GM12878 (cell line): ENCODE measurements around the gene GABARAPL2. TPM values are rescaled to one million over a fixed set of nuclear protein-coding genes. Genes with fewer than 3 reads are reported as not detected.

ENCODE experiments used
- ATAC-seq: fragments of 200-7000 bp; cut with Tn5 transposase; 3 replicates; pipeline ENCODE4 v1.9.1; 2020; ENCODE audit warnings: mild to moderate bottlenecking, moderate library complexity
- BruUV-seq: library from RNA; stranded (reverse); fragments of 400-500 nt; replicated peaks from 2 replicates; lab custom pipeline; 2021; lab: Mats Ljungman, UMichigan
- CTCF ChIA-PET: fragments of 300-600 bp; sonication (Branson Sonifier 250); formaldehyde crosslinking; extraction: SDS; loops from one replicate; lab custom pipeline; 2021; ENCODE audit warnings: inconsistent platforms; lab: Yijun Ruan, JAX
- POLR2A ChIA-PET: fragments of 350-600 bp; formaldehyde crosslinking; extraction: SDS; loops from one replicate; lab custom pipeline; 2021; ENCODE audit warnings: inconsistent platforms; lab: Charles Lee
- RAD21 ChIA-PET: fragments of 300-600 bp; sonication (Branson Sonifier 250); formaldehyde crosslinking; loops from one replicate; lab custom pipeline; 2023; ENCODE audit warnings: antibody characterized with exemption; ENCODE audit not compliant: unreplicated experiment; lab: Charles Lee
- SMC1A ChIA-PET: fragments of 300-600 bp; sonication (Branson Sonifier 250); formaldehyde crosslinking; loops from one replicate; lab custom pipeline; 2023; ENCODE audit not compliant: unreplicated experiment, uncharacterized antibody; lab: Charles Lee
- DNase-seq: peaks from one replicate; pipeline ENCODE4 v3.0.0-alpha.2; 2011; ENCODE audit warnings: low read depth, low spot score
- FAIRE-seq: peaks from 3 replicates; lab custom pipeline; 2011; peaks lifted over from hg19 to GRCh38; lab: Jason Lieb, UNC
- H2AFZ ChIP-seq: 2 replicates; pipeline ENCODE4 v1.6.0; 2011; ENCODE audit warnings: low read depth, low read length, control low read depth; ENCODE audit not compliant: control insufficient read depth
- H3K27ac ChIP-seq: 2 replicates; pipeline ENCODE4 v1.5.1; 2011; ENCODE audit warnings: control low read depth; ENCODE audit not compliant: control insufficient read depth, insufficient read depth
- H3K27me3 ChIP-seq, 2 experiments: replicated peaks in 1 of 2; 2 replicates each; pipeline versions ENCODE4 v1.6.0 to v1.6.1; 2011; ENCODE audit warnings: low read length in 1 of 2; ENCODE audit not compliant: control insufficient read depth in 2 of 2, insufficient read depth in 2 of 2
- H3K36me3 ChIP-seq, 2 experiments: 2 replicates each; pipeline ENCODE4 v1.5.1; 2011; ENCODE audit warnings: low read length in 1 of 2; ENCODE audit not compliant: control insufficient read depth in 2 of 2, insufficient read depth in 2 of 2
- H3K4me1 ChIP-seq: 2 replicates; pipeline ENCODE4 v1.6.1; 2011; ENCODE audit warnings: mild to moderate bottlenecking, low read length, moderate library complexity, mixed read lengths; ENCODE audit not compliant: control insufficient read depth, insufficient read depth
- H3K4me2 ChIP-seq: 2 replicates; pipeline ENCODE4 v1.6.0; 2011; ENCODE audit warnings: control low read depth; ENCODE audit not compliant: control insufficient read depth, insufficient read depth
- H3K4me3 ChIP-seq: fragments of 200-600 bp; sonication (generic); 2 replicates; pipeline ENCODE4 v1.5.1; 2016
- H3K79me2 ChIP-seq: 2 replicates; pipeline ENCODE4 v1.6.0; 2011; ENCODE audit warnings: low read length; ENCODE audit not compliant: control insufficient read depth, insufficient read depth
- H3K9ac ChIP-seq: 2 replicates; pipeline ENCODE4 v1.8.0; 2011; ENCODE audit warnings: low read length, control low read depth, mixed read lengths; ENCODE audit not compliant: control insufficient read depth, insufficient read depth
- H3K9me3 ChIP-seq: replicated peaks from 3 replicates; pipeline ENCODE4 v1.5.1; 2011; ENCODE audit warnings: mild to moderate bottlenecking, low read length; ENCODE audit not compliant: control insufficient read depth, insufficient read depth
- H4K20me1 ChIP-seq: 2 replicates; pipeline ENCODE4 v1.6.0; 2011; ENCODE audit not compliant: control insufficient read depth, insufficient read depth
- ATF3 ChIP-seq: IDR thresholded peaks from 2 replicates; pipeline ENCODE4 v1.6.1; 2011; ENCODE audit warnings: low read depth, mild to moderate bottlenecking, low read length, moderate library complexity, borderline replicate concordance; ENCODE audit errors: extremely low read depth
- CREM ChIP-seq: IDR thresholded peaks from 2 replicates; pipeline ENCODE4 v1.6.1; 2014; ENCODE audit warnings: antibody characterized with exemption, low read depth
- EP300 ChIP-seq, 2 experiments: fragments of 150-350 bp in 1 of 2; IDR thresholded peaks; 2 replicates each; pipeline ENCODE4 v1.6.1; 2011 to 2012; ENCODE audit warnings: low read depth in 2 of 2, low read length in 2 of 2, borderline replicate concordance in 1 of 2, improper control_type of control experiment in 1 of 2, inconsistent platforms in 1 of 2; ENCODE audit not compliant: control insufficient read depth in 1 of 2
- FOS ChIP-seq: IDR thresholded peaks from 3 replicates; pipeline ENCODE4 v1.6.1; 2011; ENCODE audit warnings: borderline replicate concordance; ENCODE audit not compliant: insufficient read length; ENCODE audit errors: extremely low read depth
- MYB ChIP-seq: fragments of 150-350 bp; IDR thresholded peaks from 2 replicates; pipeline ENCODE4 v1.6.1; 2014; ENCODE audit warnings: mild to moderate bottlenecking, low read depth, low read length, borderline replicate concordance
- POLR2AphosphoS2 ChIP-seq: IDR thresholded peaks from 2 replicates; pipeline ENCODE4 v1.6.1; 2011; ENCODE audit warnings: low read depth, mild to moderate bottlenecking, low read length, improper control_type of control experiment, moderate library complexity
- ZBTB4 ChIP-seq: fragments of 450-650 bp; formaldehyde crosslinking; IDR thresholded peaks from 2 replicates; pipeline ENCODE4 v1.4.0; 2022; ENCODE audit warnings: mild to moderate bottlenecking, moderate library complexity
- ZSCAN29 ChIP-seq: fragments of 450-650 bp; IDR thresholded peaks from 2 replicates; pipeline ENCODE4 v1.6.1; 2017; ENCODE audit warnings: mild to moderate bottlenecking, moderate library complexity
- WGBS: methylation state at CpG from one replicate; pipeline ENCODE4 v1.1.6; 2016; ENCODE audit warnings: low lambda C conversion rate; ENCODE audit not compliant: insufficient replicate concordance, insufficient coverage; ENCODE audit errors: missing lambda C conversion rate; 5-methylcytosine and 5-hydroxymethylcytosine counted together
- in situ Hi-C: fragments of 300-500 bp; cut with MboI; formaldehyde crosslinking; loops from 9 replicates; pipeline ENCODE4 v1.14.3; 2018; ENCODE audit warnings: mixed read lengths
- intact Hi-C: fragments of 100-400 bp; cut with micrococcal nuclease; formaldehyde crosslinking; loops from one replicate; pipeline ENCODE4 v1.14.2; 2022; ENCODE audit not compliant: unreplicated experiment
- polyA plus RNA-seq, 11 experiments: library from polyadenylated mRNA; depleted of rRNA in 4 of 11; unstranded in 6 of 11; stranded (reverse) in 5 of 11; fragments of >200 nt; fragmentation: Nextera tagmentation in 4 of 11; fragmentation: Illumina TruSeq in 1 of 11; extraction: Ambion mirVana in 4 of 11; extraction: Trizol in 1 of 11; gene quantifications; 1 replicate in 1 of 11; 2 replicates in 10 of 11; pipeline versions ENCODE4 v1.2.1 to v1.2.3, GENCODE V29; 2011 to 2016; ENCODE audit warnings: inconsistent platforms in 2 of 11, missing spikeins in 2 of 11, low read depth in 1 of 11
- total RNA-seq, 4 experiments: library from RNA; depleted of rRNA in 3 of 4; stranded (reverse); fragments of >200 nt in 3 of 4; fragmentation: Illumina TruSeq in 1 of 4; extraction: Trizol in 1 of 4; gene quantifications; 2 replicates each; pipeline versions ENCODE4 v1.2.1 to v1.2.3, GENCODE V29; 2013 to 2021

The GABARAPL2 gene
- total and polyA plus RNA-seq, 10 of the 15 experiments (the other 5 are each of a cell fraction or from before 2014, with no cell fraction given), result 61.9 to 359 (median 128) TPM

GRCh38 chr16:75603241-75603640, 37.1 kb downstream of the GABARAPL2 start:
- no peaks in the 10 kb centered on the region for H3K27me3 ChIP-seq
- H3K4me2 ChIP-seq, result no peak overlapping the region
- ChIA-PET CTCF (interaction anchor here (1.0 kb wide), 1 partner anchor 18 kb away, joined by 3 read pairs; no protein-coding TSS in a partner anchor), SMC1A (no interaction called here), POLR2A (no interaction called here), RAD21 (no interaction called here)
- H3K9ac ChIP-seq, result no peak overlapping the region
- no peak overlapping the region for H2AFZ ChIP-seq
- H3K79me2 ChIP-seq, result no peaks in the 10 kb centered on the region
- no TSS peak for BruUV-seq
- H3K27ac ChIP-seq, result no peak overlapping the region
- no peak for ATAC-seq
- DNase-seq, result no peak
- H3K36me3 ChIP-seq, result peaks cover 0 to 45% of the 10 kb centered on the region in 2 experiments; a peak in 3 of 4 replicates
- peaks cover 7% of the 10 kb centered on the region; the same call in 2 of the 3 replicates for H3K9me3 ChIP-seq
- no peak overlapping the region for H3K4me3 ChIP-seq
- intact Hi-C loops, result no loop called here
- WGBS, result 95% methylated on average over 4 of the region's 4 CpGs
- in situ Hi-C loops, result no loop called here
- no peak for FAIRE-seq
- no peaks in the 10 kb centered on the region for H4K20me1 ChIP-seq
- no peak for TF ChIP-seq MYB
- no peak for TF ChIP-seq CREM
- no peak for TF ChIP-seq ZSCAN29
- no peak for TF ChIP-seq ATF3
- TF ChIP-seq POLR2AphosphoS2, result no peak
- no peak for TF ChIP-seq EP300 (IDR thresholded peaks at IDR 0.05; ENCODE audit: borderline replicate concordance in 1 of 2, control insufficient read depth in 1 of 2, low read depth in 2 of 2, low read length in 2 of 2)
- no peak for TF ChIP-seq FOS
- no peak for TF ChIP-seq ZBTB4 (CRISPR knock-in tag)
- no peaks in the 10 kb centered on the region for H3K4me1 ChIP-seq
